ENCODE data around the gene VGLL3. TPM values are rescaled to one million over a fixed set of nuclear protein-coding genes. Genes with fewer than 3 reads are reported as not detected.

Gene VGLL3
- total and polyA plus RNA-seq, 2 of the 4 experiments (the other 2 are of a cell fraction), result 46.2 to 97.3 TPM

DNA sequence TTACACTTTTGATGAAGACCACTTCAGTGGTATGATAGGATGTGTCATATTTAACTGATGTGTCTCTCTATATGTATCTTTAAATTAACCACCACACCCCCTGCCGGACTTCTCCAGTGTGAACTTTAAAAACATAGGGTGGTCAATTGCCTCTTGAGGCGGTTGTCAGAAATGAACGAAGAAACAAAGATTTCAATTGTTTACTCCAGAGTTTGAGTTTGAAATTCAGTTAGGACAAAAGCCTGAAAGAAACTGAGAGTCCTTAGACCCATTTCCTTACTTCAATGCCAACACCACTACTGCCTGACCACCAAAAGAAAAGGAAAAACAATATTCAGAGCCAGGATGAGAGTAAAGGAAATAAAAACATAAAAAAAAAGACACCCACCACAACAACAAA is 40.2 kb downstream of the VGLL3 start:
- CTCF ChIA-PET, result no interaction called here

More for the DNA sequence above, 40.2 kb downstream of the VGLL3 start:
- no peak overlapping the region for H2AK5ac ChIP-seq (ENCODE audit: low read depth, low read length)
- no peak overlapping the region for H3K4ac ChIP-seq (ENCODE audit: low read depth, low read length)
- peak overlapping the region; percentile 83 for H3K18ac ChIP-seq (ENCODE audit: low read depth, low read length)
- H4K8ac ChIP-seq (ENCODE audit: low read depth in 2 of 2, low read length in 2 of 2), result no peak overlapping the region
- no peaks in the 10 kb centered on the region for H3K27me3 ChIP-seq (ENCODE audit: control insufficient read depth, insufficient read depth, low read length)
- H2BK120ac ChIP-seq (ENCODE audit: low read depth, low read length), result no peak overlapping the region
- H2BK5ac ChIP-seq (ENCODE audit: low read depth, low read length, poor library complexity, severe bottlenecking), result peak overlapping the region; percentile 56
- ATAC-seq (ENCODE audit: low read depth) (no peak), DNase-seq (no peak)
- 0 out of 2 replicates have a peak, but pooled peaks cover 3% of the 10 kb centered on the region for H3K9me1 ChIP-seq (ENCODE audit: insufficient read depth, low read length)
- peaks cover 3% of the 10 kb centered on the region; the same call in 1 of the 2 replicates for H4K20me1 ChIP-seq (ENCODE audit: insufficient read depth, low read length)
- no peak overlapping the region for H3K4me2 ChIP-seq (ENCODE audit: low read depth, low read length)
- no peak overlapping the region for H3K23ac ChIP-seq (ENCODE audit: low read depth, low read length)
- POLR2A ChIA-PET (ENCODE audit: unreplicated experiment), result no interaction called here
- intact Hi-C loops (cut with micrococcal nuclease), result no loop called here
- H3K9ac ChIP-seq (ENCODE audit: low read depth, low read length), result no peak overlapping the region
- no peak overlapping the region for H3K4me3 ChIP-seq (ENCODE audit: insufficient read depth, low read depth, low read length)
- in situ Hi-C loops (cut with MboI; ENCODE audit: low sequenced_read_pairs), result no loop called here
- no peak overlapping the region for H2AFZ ChIP-seq (replicated peaks; ENCODE audit: low read length, poor library complexity)
- peaks cover 16% of the 10 kb centered on the region for H3K4me1 ChIP-seq (ENCODE audit: control insufficient read depth, insufficient read depth, low read length)
- H4K5ac ChIP-seq (ENCODE audit: low read depth, low read length), result 0 out of 2 replicates have a peak overlapping the region, but pooled peaks have one; percentile 11
- peaks cover 12 to 37% of the 10 kb centered on the region in 2 experiments; a peak in 3 of 4 replicates for H3K79me1 ChIP-seq (ENCODE audit: low read depth in 1 of 2, low read length in 2 of 2)
- no peak overlapping the region for H2BK15ac ChIP-seq (ENCODE audit: low read depth, low read length)
- H2AK9ac ChIP-seq (replicated peaks; ENCODE audit: low read depth, low read length, poor library complexity), result no peak overlapping the region
- H3K27ac ChIP-seq (ENCODE audit: insufficient read depth, low read length), result no peak overlapping the region
- H2BK20ac ChIP-seq (ENCODE audit: low read depth, low read length), result no peak overlapping the region
- no TSS peak for BruUV-seq (replicated peaks)
- no peak overlapping the region for H4K91ac ChIP-seq (ENCODE audit: insufficient read depth, low read depth, low read length)
- no peak overlapping the region for H3K56ac ChIP-seq (ENCODE audit: extremely low read depth, insufficient read depth, low read length)
- H3K14ac ChIP-seq (replicated peaks; ENCODE audit: low read depth, low read length), result no peak overlapping the region
- TF ChIP-seq MAFK (IDR thresholded peaks at IDR 0.05; ENCODE audit: low read depth, low read length), result no peak
- TF ChIP-seq, protein P1, sequence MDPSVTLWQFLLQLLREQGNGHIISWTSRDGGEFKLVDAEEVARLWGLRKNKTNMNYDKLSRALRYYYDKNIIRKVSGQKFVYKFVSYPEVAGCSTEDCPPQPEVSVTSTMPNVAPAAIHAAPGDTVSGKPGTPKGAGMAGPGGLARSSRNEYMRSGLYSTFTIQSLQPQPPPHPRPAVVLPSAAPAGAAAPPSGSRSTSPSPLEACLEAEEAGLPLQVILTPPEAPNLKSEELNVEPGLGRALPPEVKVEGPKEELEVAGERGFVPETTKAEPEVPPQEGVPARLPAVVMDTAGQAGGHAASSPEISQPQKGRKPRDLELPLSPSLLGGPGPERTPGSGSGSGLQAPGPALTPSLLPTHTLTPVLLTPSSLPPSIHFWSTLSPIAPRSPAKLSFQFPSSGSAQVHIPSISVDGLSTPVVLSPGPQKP (IDR thresholded peaks at IDR 0.05; ENCODE audit: borderline replicate concordance, low read depth, low read length), result no peak
- TF ChIP-seq MXI1 (IDR thresholded peaks at IDR 0.05; ENCODE audit: borderline replicate concordance, low read depth, low read length), result no peak
- TF ChIP-seq MAZ (IDR thresholded peaks at IDR 0.05; ENCODE audit: borderline replicate concordance, low read depth, low read length), result no peak
- TF ChIP-seq CTCF (conservative IDR thresholded peaks at IDR 0.05; ENCODE audit: low read depth, low read length), result no peak
- TF ChIP-seq SMC3 (IDR thresholded peaks at IDR 0.05; ENCODE audit: low read depth, low read length), result no peak
- no peak for TF ChIP-seq RAD21 (IDR thresholded peaks at IDR 0.05; ENCODE audit: low read length)
- no peak for TF ChIP-seq POLR2A (IDR thresholded peaks at IDR 0.05; ENCODE audit: low read depth, low read length)
- no peak for TF ChIP-seq USF2 (IDR thresholded peaks at IDR 0.05; ENCODE audit: low read depth, low read length)
- no peak for TF ChIP-seq CHD1 (IDR thresholded peaks at IDR 0.05; ENCODE audit: low read depth, low read length)
- TF ChIP-seq CEBPB (IDR thresholded peaks at IDR 0.05; ENCODE audit: low read depth, low read length), result no peak
- no peak for TF ChIP-seq RFX5 (IDR thresholded peaks at IDR 0.05; ENCODE audit: low read depth, low read length)
- TF ChIP-seq NFE2L2 (IDR thresholded peaks at IDR 0.05; ENCODE audit: low read depth, low read length), result no peak
- no peak for TF ChIP-seq BHLHE40 (IDR thresholded peaks at IDR 0.05; ENCODE audit: low read depth, low read length)
- no peak for TF ChIP-seq FOS (IDR thresholded peaks at IDR 0.05; ENCODE audit: low read depth, low read length)
- TF ChIP-seq RCOR1 (IDR thresholded peaks at IDR 0.05; ENCODE audit: insufficient replicate concordance, low read length), result no peak
- no CpG with 5 or more reads among the region's 3 CpGs for whole genome bisulfite sequencing, 2 experiments (ENCODE audit: extremely low coverage in 2 of 2, insufficient read length in 1 of 2)
- H3K9me3 ChIP-seq (ENCODE audit: control insufficient read depth, insufficient read depth, low read length), result no peaks in the 10 kb centered on the region
- peaks cover 3% of the 10 kb centered on the region for H3K36me3 ChIP-seq (ENCODE audit: control insufficient read depth, insufficient read depth, low read length)
- dilution Hi-C loops (cut with HindIII; ENCODE audit: low sequenced_read_pairs, unreplicated experiment), result no loop called here
